GM12878 (cell line): ENCODE data around the gene SLC6A16. TPM values are rescaled to one million over a fixed set of nuclear protein-coding genes. Genes with fewer than 3 reads are reported as not detected.
A peak's percentile ranks its signal among the peaks of the same experiment; 100 is the strongest.

ENCODE experiments used
- BMI1 ChIP-seq: fragments of 450-650 bp; IDR thresholded peaks from 2 replicates; pipeline ENCODE4 v1.6.1; 2016; ENCODE audit warnings: mild to moderate bottlenecking, moderate library complexity, borderline replicate concordance
- CBX5 ChIP-seq: sonication (generic); IDR thresholded peaks from 2 replicates; pipeline ENCODE4 v1.6.1; 2016; ENCODE audit warnings: low read depth, moderate library complexity, mild to moderate bottlenecking, inconsistent platforms
- CHD2 ChIP-seq: IDR thresholded peaks from 2 replicates; pipeline ENCODE4 v1.6.1; 2011; ENCODE audit warnings: low read depth, low read length, improper control_type of control experiment, borderline replicate concordance
- CREM ChIP-seq: IDR thresholded peaks from 2 replicates; pipeline ENCODE4 v1.6.1; 2014; ENCODE audit warnings: antibody characterized with exemption, low read depth
- EGR1 ChIP-seq, 2 experiments: IDR thresholded peaks; 1 replicate in 1 of 2; 2 replicates in 1 of 2; pipeline ENCODE4 v1.6.1; 2011 to 2012; ENCODE audit warnings: low read depth in 2 of 2, low read length in 2 of 2, borderline replicate concordance in 1 of 2, mild to moderate bottlenecking in 1 of 2, moderate library complexity in 1 of 2
- ESRRA ChIP-seq: IDR thresholded peaks from 2 replicates; pipeline ENCODE4 v1.6.1; 2012; ENCODE audit warnings: mild to moderate bottlenecking, low read length, improper control_type of control experiment
- FOS ChIP-seq: IDR thresholded peaks from 3 replicates; pipeline ENCODE4 v1.6.1; 2011; ENCODE audit warnings: borderline replicate concordance; ENCODE audit not compliant: insufficient read length; ENCODE audit errors: extremely low read depth
- GABPA ChIP-seq: IDR thresholded peaks from 2 replicates; pipeline ENCODE4 v1.6.1; 2014; ENCODE audit warnings: antibody characterized with exemption, low read depth, mild to moderate bottlenecking, inconsistent platforms
- HDAC2 ChIP-seq: fragments of 200-600 bp; sonication (generic); IDR thresholded peaks from 2 replicates; pipeline ENCODE4 v1.6.1; 2017
- HDAC6 ChIP-seq: fragments of 200-600 bp; sonication (generic); IDR thresholded peaks from one replicate; pipeline ENCODE4 v1.8.0; 2017; ENCODE audit warnings: antibody characterized with exemption; ENCODE audit not compliant: unreplicated experiment
- IKZF2 ChIP-seq, 2 experiments: fragments of 450-650 bp; IDR thresholded peaks; 2 replicates each; pipeline ENCODE4 v1.6.1; 2017; ENCODE audit warnings: mild to moderate bottlenecking in 2 of 2, moderate library complexity in 2 of 2
- KAT2A ChIP-seq: conservative IDR thresholded peaks from 2 replicates; pipeline ENCODE4 v1.6.1; 2011; ENCODE audit warnings: low read depth, low read length; ENCODE audit not compliant: control insufficient read depth
- KDM1A ChIP-seq: fragments of 200-600 bp; sonication (generic); IDR thresholded peaks from 2 replicates; pipeline ENCODE4 v1.6.1; 2016; ENCODE audit warnings: borderline replicate concordance
- MYB ChIP-seq: fragments of 150-350 bp; IDR thresholded peaks from 2 replicates; pipeline ENCODE4 v1.6.1; 2014; ENCODE audit warnings: mild to moderate bottlenecking, low read depth, low read length, borderline replicate concordance
- NBN ChIP-seq: fragments of 450-650 bp; IDR thresholded peaks from 2 replicates; pipeline ENCODE4 v1.6.1; 2016
- NFIC ChIP-seq: IDR thresholded peaks from 2 replicates; pipeline ENCODE4 v1.6.1; 2012; ENCODE audit warnings: low read depth, mild to moderate bottlenecking, inconsistent platforms, low read length, moderate library complexity
- NR2C1 ChIP-seq: fragments of 450-650 bp; IDR thresholded peaks from 2 replicates; pipeline ENCODE4 v1.6.1; 2017; ENCODE audit warnings: antibody characterized with exemption, mild to moderate bottlenecking, moderate library complexity
- PAX5 ChIP-seq: IDR thresholded peaks from 2 replicates; pipeline ENCODE4 v1.6.1; 2011; ENCODE audit warnings: low read depth, low read length, borderline replicate concordance
- POLR2AphosphoS2 ChIP-seq: IDR thresholded peaks from 2 replicates; pipeline ENCODE4 v1.6.1; 2011; ENCODE audit warnings: low read depth, mild to moderate bottlenecking, low read length, improper control_type of control experiment, moderate library complexity
- RFX5 ChIP-seq: IDR thresholded peaks from 2 replicates; pipeline ENCODE4 v1.6.1; 2011; ENCODE audit warnings: low read depth, low read length, improper control_type of control experiment
- SIN3A ChIP-seq: IDR thresholded peaks from 2 replicates; pipeline ENCODE4 v1.6.1; 2012; ENCODE audit warnings: low read depth, low read length, improper control_type of control experiment
- SMARCA5 ChIP-seq: fragments of 450-650 bp; IDR thresholded peaks from 2 replicates; pipeline ENCODE4 v1.6.1; 2017; ENCODE audit warnings: mild to moderate bottlenecking
- SMC3 ChIP-seq: IDR thresholded peaks from 2 replicates; pipeline ENCODE4 v1.6.1; 2011; ENCODE audit warnings: low read length, improper control_type of control experiment, borderline replicate concordance
- SP1 ChIP-seq: IDR thresholded peaks from one replicate; pipeline ENCODE4 v1.6.1; 2011; ENCODE audit warnings: low read depth, low read length
- SREBF1 ChIP-seq: IDR thresholded peaks from 2 replicates; pipeline ENCODE4 v1.6.1; 2012; ENCODE audit warnings: mild to moderate bottlenecking, low read length
- SREBF2 ChIP-seq: IDR thresholded peaks from 2 replicates; pipeline ENCODE4 v1.6.1; 2012; ENCODE audit warnings: mild to moderate bottlenecking, low read length
- TCF3 ChIP-seq: IDR thresholded peaks from 2 replicates; pipeline ENCODE4 v1.6.1; 2012; ENCODE audit warnings: low read depth, mild to moderate bottlenecking, low read length, borderline replicate concordance; ENCODE audit not compliant: insufficient read depth
- TCF7 ChIP-seq: IDR thresholded peaks from 2 replicates; pipeline ENCODE4 v1.6.1; 2014; ENCODE audit warnings: antibody characterized with exemption, borderline replicate concordance
- YBX1 ChIP-seq: fragments of 450-650 bp; IDR thresholded peaks from 2 replicates; pipeline ENCODE4 v1.6.1; 2016; ENCODE audit warnings: antibody characterized with exemption
- ZNF217 ChIP-seq: fragments of 450-650 bp; IDR thresholded peaks from 2 replicates; pipeline ENCODE4 v1.6.1; 2017; ENCODE audit warnings: antibody characterized with exemption, mild to moderate bottlenecking
- polyA plus RNA-seq, 11 experiments: library from polyadenylated mRNA; depleted of rRNA in 4 of 11; unstranded in 6 of 11; stranded (reverse) in 5 of 11; fragments of >200 nt; fragmentation: Nextera tagmentation in 4 of 11; fragmentation: Illumina TruSeq in 1 of 11; extraction: Ambion mirVana in 4 of 11; extraction: Trizol in 1 of 11; gene quantifications; 1 replicate in 1 of 11; 2 replicates in 10 of 11; pipeline versions ENCODE4 v1.2.1 to v1.2.3, GENCODE V29; 2011 to 2016; ENCODE audit warnings: inconsistent platforms in 2 of 11, missing spikeins in 2 of 11, low read depth in 1 of 11
- total RNA-seq, 4 experiments: library from RNA; depleted of rRNA in 3 of 4; stranded (reverse); fragments of >200 nt in 3 of 4; fragmentation: Illumina TruSeq in 1 of 4; extraction: Trizol in 1 of 4; gene quantifications; 2 replicates each; pipeline versions ENCODE4 v1.2.1 to v1.2.3, GENCODE V29; 2013 to 2021
- TF ChIP-seq, protein P1 (sequence below), 3 experiments: IDR thresholded peaks in 2 of 3; conservative IDR thresholded peaks in 1 of 3; 2 replicates each; pipeline ENCODE4 v1.5.1; 2011; ENCODE audit warnings: low read depth in 3 of 3, low read length in 3 of 3, mild to moderate bottlenecking in 3 of 3, control low read depth in 2 of 3, moderate library complexity in 2 of 3, inconsistent platforms in 1 of 3, mixed read lengths in 1 of 3; ENCODE audit not compliant: control insufficient read depth in 2 of 3, insufficient read depth in 1 of 3; ENCODE audit errors: extremely low read depth in 1 of 3
- TF ChIP-seq, protein P2 (sequence below): fragments of 450-650 bp; IDR thresholded peaks from 2 replicates; pipeline ENCODE4 v1.6.1; 2014; ENCODE audit warnings: mild to moderate bottlenecking

The SLC6A16 gene
- total and polyA plus RNA-seq, 10 of the 15 experiments (the other 5 are each of a cell fraction or from before 2014, with no cell fraction given) = 0.23 to 3.2 (median 0.54) TPM

DNA sequence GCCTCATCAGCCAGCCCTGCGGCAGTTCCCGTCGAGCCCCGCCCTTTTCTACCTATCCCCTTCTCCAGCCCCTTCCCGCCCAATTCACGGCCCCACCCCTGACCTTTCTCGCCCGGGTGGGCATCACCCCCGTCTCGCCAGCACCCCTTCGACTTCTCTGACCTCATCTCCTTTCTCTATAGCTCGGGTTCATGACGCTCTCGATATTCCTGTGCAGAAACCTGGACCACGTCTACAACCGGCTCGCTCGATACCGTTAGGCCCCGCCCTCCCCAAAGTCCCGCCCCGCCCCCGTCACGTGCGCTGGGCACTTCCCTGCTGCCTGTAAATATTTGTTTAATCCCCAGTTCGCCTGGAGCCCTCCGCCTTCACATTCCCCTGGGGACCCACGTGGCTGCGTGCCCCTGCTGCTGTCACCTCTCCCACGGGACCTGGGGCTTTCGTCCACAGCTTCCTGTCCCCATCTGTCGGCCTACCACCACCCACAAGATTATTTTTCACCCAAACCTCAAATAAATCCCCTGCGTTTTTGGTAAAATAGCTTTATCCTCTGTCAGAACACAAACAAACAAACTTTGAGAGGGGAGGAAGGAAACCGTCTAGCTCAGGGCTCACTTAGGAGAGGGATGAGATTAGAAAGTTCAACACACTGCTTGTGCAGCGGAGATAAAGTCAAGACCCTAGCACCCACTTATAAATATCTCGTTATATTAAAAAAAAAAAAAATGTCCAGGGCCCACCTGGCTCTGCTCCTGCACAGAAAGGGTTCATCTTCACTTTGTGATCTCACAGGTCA lies 15.3 kb upstream of the SLC6A16 start (continued):
- no peak for TF ChIP-seq TCF7
- peak; percentile 79; the same call in 1 of the 2 replicates for TF ChIP-seq TCF3
- TF ChIP-seq BMI1 = peak; percentile 80; the same call in 1 of the 2 replicates
- TF ChIP-seq GABPA = no peak
- peak; percentile 96 for TF ChIP-seq YBX1
- TF ChIP-seq NBN = peak; percentile 95
- no peak for TF ChIP-seq FOS
- no peak for TF ChIP-seq SREBF2
- TF ChIP-seq MYB = no peak
- TF ChIP-seq, protein P1, sequence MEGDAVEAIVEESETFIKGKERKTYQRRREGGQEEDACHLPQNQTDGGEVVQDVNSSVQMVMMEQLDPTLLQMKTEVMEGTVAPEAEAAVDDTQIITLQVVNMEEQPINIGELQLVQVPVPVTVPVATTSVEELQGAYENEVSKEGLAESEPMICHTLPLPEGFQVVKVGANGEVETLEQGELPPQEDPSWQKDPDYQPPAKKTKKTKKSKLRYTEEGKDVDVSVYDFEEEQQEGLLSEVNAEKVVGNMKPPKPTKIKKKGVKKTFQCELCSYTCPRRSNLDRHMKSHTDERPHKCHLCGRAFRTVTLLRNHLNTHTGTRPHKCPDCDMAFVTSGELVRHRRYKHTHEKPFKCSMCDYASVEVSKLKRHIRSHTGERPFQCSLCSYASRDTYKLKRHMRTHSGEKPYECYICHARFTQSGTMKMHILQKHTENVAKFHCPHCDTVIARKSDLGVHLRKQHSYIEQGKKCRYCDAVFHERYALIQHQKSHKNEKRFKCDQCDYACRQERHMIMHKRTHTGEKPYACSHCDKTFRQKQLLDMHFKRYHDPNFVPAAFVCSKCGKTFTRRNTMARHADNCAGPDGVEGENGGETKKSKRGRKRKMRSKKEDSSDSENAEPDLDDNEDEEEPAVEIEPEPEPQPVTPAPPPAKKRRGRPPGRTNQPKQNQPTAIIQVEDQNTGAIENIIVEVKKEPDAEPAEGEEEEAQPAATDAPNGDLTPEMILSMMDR (IDR thresholded peaks at IDR 0.05 in 2 of 3, conservative IDR thresholded peaks at IDR 0.05 in 1 of 3; ENCODE audit: control insufficient read depth in 2 of 3, extremely low read depth in 1 of 3, insufficient read depth in 1 of 3, low read depth in 3 of 3, low read length in 3 of 3) = peak in 1 of 3 experiments; percentile 21; a peak in 1 of 6 replicates
- TF ChIP-seq CBX5 = no peak
- TF ChIP-seq KAT2A = no peak
- TF ChIP-seq SREBF1 = 0 out of 2 replicates have a peak, but pooled peaks have one; percentile 5
- peak; percentile 91 for TF ChIP-seq NFIC
- no peak for TF ChIP-seq HDAC2
- peak; percentile 79 for TF ChIP-seq CHD2
- 0 out of 2 replicates have a peak, but pooled peaks have one; percentile 24 for TF ChIP-seq ZNF217
- no peak for TF ChIP-seq HDAC6
- no peak for TF ChIP-seq EGR1 (IDR thresholded peaks at IDR 0.05; ENCODE audit: borderline replicate concordance in 1 of 2, low read depth in 2 of 2, low read length in 2 of 2)
- no peak for TF ChIP-seq POLR2AphosphoS2
- peak; percentile 88 for TF ChIP-seq CREM
- no peak for TF ChIP-seq RFX5
- peak; percentile 95 to 97 for TF ChIP-seq IKZF2 (IDR thresholded peaks at IDR 0.05)
- no peak for TF ChIP-seq SIN3A
- TF ChIP-seq NR2C1 = no peak
- 0 out of 2 replicates have a peak, but pooled peaks have one; percentile 36 for TF ChIP-seq ESRRA
- peak; percentile 84 for TF ChIP-seq SP1
- TF ChIP-seq KDM1A = no peak
- TF ChIP-seq PAX5 = peak; percentile 99
- TF ChIP-seq SMARCA5 = no peak
- no peak; the same call in 1 of the 2 replicates for TF ChIP-seq SMC3
- TF ChIP-seq, protein P2, sequence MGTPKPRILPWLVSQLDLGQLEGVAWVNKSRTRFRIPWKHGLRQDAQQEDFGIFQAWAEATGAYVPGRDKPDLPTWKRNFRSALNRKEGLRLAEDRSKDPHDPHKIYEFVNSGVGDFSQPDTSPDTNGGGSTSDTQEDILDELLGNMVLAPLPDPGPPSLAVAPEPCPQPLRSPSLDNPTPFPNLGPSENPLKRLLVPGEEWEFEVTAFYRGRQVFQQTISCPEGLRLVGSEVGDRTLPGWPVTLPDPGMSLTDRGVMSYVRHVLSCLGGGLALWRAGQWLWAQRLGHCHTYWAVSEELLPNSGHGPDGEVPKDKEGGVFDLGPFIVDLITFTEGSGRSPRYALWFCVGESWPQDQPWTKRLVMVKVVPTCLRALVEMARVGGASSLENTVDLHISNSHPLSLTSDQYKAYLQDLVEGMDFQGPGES = no peak
